MM.1S (cell line): ENCODE data around the gene PFDN1.
A peak's percentile ranks its signal among the peaks of the same experiment; 100 is the strongest.

Source experiments
- DNase-seq: peaks from one replicate; pipeline ENCODE4 v3.0.0-alpha.2; 2015
- H2AFZ ChIP-seq: fragments of 300-600 bp; sonication (generic); 2 replicates; pipeline ENCODE4 v1.6.0; 2016; ENCODE audit warnings: antibody characterized with exemption, low read length
- H3F3A ChIP-seq: fragments of 300-600 bp; sonication (generic); 2 replicates; pipeline ENCODE4 v1.6.1; 2016; ENCODE audit warnings: mild to moderate bottlenecking, antibody characterized with exemption, low read length, moderate library complexity, mixed read lengths; ENCODE audit not compliant: insufficient read depth
- H3K27ac ChIP-seq: fragments of 300-600 bp; sonication (generic); 2 replicates; pipeline ENCODE4 v1.5.1; 2016; ENCODE audit warnings: mild to moderate bottlenecking, low read length
- H3K27me3 ChIP-seq: fragments of 300-600 bp; sonication (generic); replicated peaks from 2 replicates; pipeline ENCODE4 v1.6.0; 2016; ENCODE audit warnings: low read length; ENCODE audit not compliant: insufficient read depth
- H3K36me3 ChIP-seq: fragments of 300-600 bp; sonication (generic); replicated peaks from 2 replicates; pipeline ENCODE4 v1.6.1; 2016; ENCODE audit warnings: mild to moderate bottlenecking, low read length, mixed read lengths; ENCODE audit not compliant: insufficient read depth
- H3K4me1 ChIP-seq: fragments of 300-600 bp; sonication (generic); 2 replicates; pipeline ENCODE4 v1.6.1; 2016; ENCODE audit warnings: low read length, mixed read lengths
- H3K4me2 ChIP-seq: fragments of 300-600 bp; sonication (generic); 2 replicates; pipeline ENCODE4 v1.6.0; 2016; ENCODE audit warnings: low read depth, low read length
- H3K4me3 ChIP-seq: fragments of 300-600 bp; sonication (generic); 2 replicates; pipeline ENCODE4 v1.5.1; 2016; ENCODE audit warnings: low read length, mixed read lengths
- H3K79me2 ChIP-seq: fragments of 300-600 bp; sonication (generic); 2 replicates; pipeline ENCODE4 v1.6.1; 2016; ENCODE audit warnings: mixed run types, low read length, mixed read lengths
- H3K9ac ChIP-seq: fragments of 300-600 bp; sonication (generic); 2 replicates; pipeline ENCODE4 v1.6.1; 2016; ENCODE audit warnings: low read length, mixed read lengths
- H3K9me2 ChIP-seq: fragments of 300-600 bp; sonication (generic); replicated peaks from 2 replicates; pipeline ENCODE4 v1.6.1; 2016; ENCODE audit warnings: mild to moderate bottlenecking, low read length, mixed read lengths; ENCODE audit not compliant: insufficient read depth
- H3K9me3 ChIP-seq: fragments of 300-600 bp; sonication (generic); replicated peaks from 2 replicates; pipeline ENCODE4 v1.6.1; 2016; ENCODE audit warnings: mild to moderate bottlenecking, low read length, mixed read lengths; ENCODE audit not compliant: insufficient read depth
- H4K20me1 ChIP-seq: fragments of 300-600 bp; sonication (generic); 2 replicates; pipeline ENCODE4 v1.6.1; 2016; ENCODE audit warnings: mild to moderate bottlenecking, low read length, moderate library complexity, mixed read lengths; ENCODE audit not compliant: insufficient read depth
- CTCF ChIP-seq: fragments of 300-600 bp; sonication (generic); IDR thresholded peaks from 2 replicates; pipeline ENCODE4 v1.5.1; 2016; ENCODE audit warnings: antibody characterized with exemption, low read length, mixed read lengths
- EZH2 ChIP-seq: fragments of 300-600 bp; sonication (generic); optimal IDR thresholded peaks from 2 replicates; pipeline ENCODE3; 2017; ENCODE audit warnings: low read depth, mild to moderate bottlenecking, antibody characterized with exemption, low read length, mixed read lengths
- EZH2phosphoT487 ChIP-seq: fragments of 300-600 bp; sonication (generic); IDR thresholded peaks from 2 replicates; pipeline ENCODE4 v1.6.1; 2018; ENCODE audit warnings: antibody characterized with exemption, low read length

PFDN1 gene

GRCh38 chr5:140245926-140246325 is 57.0 kb downstream of the PFDN1 start:
- H3K4me2 ChIP-seq, result no peak overlapping the region

GRCh38 chr5:140245341-140245740 is 57.6 kb downstream of the PFDN1 start:
- Histone ChIP-seq H3K4me1 (peaks cover 17% of the 10 kb centered on the region), H3K9ac (no peak overlapping the region), H3K27me3 (no peaks in the 10 kb centered on the region), H3K4me2 (no peak overlapping the region), H4K20me1 (no peaks in the 10 kb centered on the region), H3K9me3 (no peaks in the 10 kb centered on the region), H3K79me2 (peaks cover 23% of the 10 kb centered on the region), H3K4me3 (no peak overlapping the region), H3K36me3 (no peaks in the 10 kb centered on the region), H3F3A (peaks cover 6% of the 10 kb centered on the region; the same call in 1 of the 2 replicates), H3K27ac (no peak overlapping the region), H3K9me2 (no peaks in the 10 kb centered on the region), H2AFZ (no peak overlapping the region)
- TF ChIP-seq EZH2 (no peak), EZH2phosphoT487 (no peak), CTCF (no peak)
- no peak for DNase-seq

More at GRCh38 chr5:140245926-140246325, 57.0 kb downstream of the PFDN1 start:
- no peaks in the 10 kb centered on the region for H3K9me3 ChIP-seq
- H3K27me3 ChIP-seq, result no peaks in the 10 kb centered on the region
- H3K4me3 ChIP-seq, result no peak overlapping the region
- peaks cover 28% of the 10 kb centered on the region for H3K79me2 ChIP-seq
- H2AFZ ChIP-seq, result no peak overlapping the region
- H3K9me2 ChIP-seq, result no peaks in the 10 kb centered on the region
- no peaks in the 10 kb centered on the region for H4K20me1 ChIP-seq
- H3K9ac ChIP-seq, result no peak overlapping the region
- H3K27ac ChIP-seq, result no peak overlapping the region
- TF ChIP-seq EZH2, result no peak
- TF ChIP-seq EZH2phosphoT487, result no peak
- no peak for TF ChIP-seq CTCF
- peaks cover 12% of the 10 kb centered on the region; the same call in 1 of the 2 replicates for H3F3A ChIP-seq
- H3K36me3 ChIP-seq, result no peaks in the 10 kb centered on the region
- peaks cover 23% of the 10 kb centered on the region for H3K4me1 ChIP-seq
- DNase-seq, result no peak

GRCh38 chr5:140244525-140245025 is 58.3 kb downstream of the PFDN1 start:
- no peak overlapping the region for H3K27ac ChIP-seq
- DNase-seq, result peak; percentile 82
- H2AFZ ChIP-seq, result no peak overlapping the region
- TF ChIP-seq EZH2phosphoT487, result no peak
- peak; percentile 78 for TF ChIP-seq CTCF
- no peak for TF ChIP-seq EZH2
- H4K20me1 ChIP-seq, result no peaks in the 10 kb centered on the region
- no peak overlapping the region for H3K9ac ChIP-seq
- H3K79me2 ChIP-seq, result peaks cover 17% of the 10 kb centered on the region
- peaks cover 4% of the 10 kb centered on the region; the same call in 1 of the 2 replicates for H3F3A ChIP-seq
- H3K4me3 ChIP-seq, result no peak overlapping the region
- H3K9me2 ChIP-seq, result no peaks in the 10 kb centered on the region
- H3K36me3 ChIP-seq, result no peaks in the 10 kb centered on the region
- H3K27me3 ChIP-seq, result no peaks in the 10 kb centered on the region
- H3K9me3 ChIP-seq, result no peaks in the 10 kb centered on the region
- peaks cover 10% of the 10 kb centered on the region for H3K4me1 ChIP-seq
- H3K4me2 ChIP-seq, result peak overlapping the region; percentile 3; the same call in 1 of the 2 replicates
